Measurements from ENCODE around the gene GIMD1. TPM values are rescaled to one million over a fixed set of nuclear protein-coding genes. Genes with fewer than 3 reads are reported as not detected.
"Not testable (repeated sequence)": the region's sequence is repeated elsewhere in the genome, so short reads cannot be mapped to it uniquely, and the experiment has no call there.

The GIMD1 gene
- total RNA-seq (2014; rRNA removed; shearing (Covaris generic)) = not detected in 2 replicates

DNA sequence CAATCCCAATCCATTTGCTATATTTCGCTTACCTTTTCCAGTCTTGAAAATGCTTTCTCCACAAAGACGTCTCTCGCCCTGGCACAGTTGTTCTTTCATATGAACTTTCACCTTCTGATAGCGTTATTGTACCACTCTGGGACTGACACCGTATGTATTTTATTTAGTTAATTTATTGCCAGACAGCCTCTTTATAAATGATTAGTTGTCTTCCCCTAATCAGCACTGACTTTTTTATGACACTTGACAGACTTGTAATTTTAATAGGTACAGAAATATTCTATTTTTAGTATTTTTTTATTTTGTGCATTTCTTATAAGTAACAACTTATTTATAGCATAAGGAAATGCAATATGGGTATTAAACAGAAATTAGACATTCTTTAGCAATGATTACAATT is at the start of gene GIMD1:
Gene GIMD1 (minus strand): TSS at position 101 of the 400 bp plus-strand sequence. CDS start 1,343 bp downstream, outside the sequence.
- Histone ChIP-seq H3K27me3 (replicated peaks) (no peaks in the 10 kb centered on the region), H3K27ac (peak within 1 kb of the TSS; percentile 33; the same call in 1 of the 2 replicates), H3K4me3 (no peak within 1 kb of the TSS), H3K4me1 (replicated peaks) (peaks cover 27% of the 10 kb centered on the region), H3K36me3 (no peaks in the 10 kb centered on the region), H3K9me3 (replicated peaks) (no peaks in the 10 kb centered on the region)
- no peak for DNase-seq (ENCODE audit: low read depth in 1 of 2, low spot score in 2 of 2)

DNA sequence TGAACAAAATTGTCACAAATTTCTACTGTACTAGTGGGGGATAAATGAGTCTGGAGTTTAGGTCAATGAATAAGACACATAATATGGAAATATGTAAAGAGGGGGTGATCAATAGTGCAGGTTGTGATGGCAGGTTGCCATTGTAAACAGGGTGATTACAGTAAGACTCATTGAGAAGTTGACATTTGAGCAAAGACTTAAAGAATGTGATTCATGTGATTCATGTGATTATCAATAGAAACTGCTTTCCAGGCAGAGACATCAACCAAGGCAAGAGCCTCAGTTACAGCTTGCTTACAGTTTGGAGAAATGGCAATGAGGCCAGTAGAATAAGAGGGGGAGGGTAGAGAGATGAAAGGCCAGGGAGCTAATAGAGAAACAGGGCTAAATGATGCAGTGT is 45.8 kb upstream of the GIMD1 start:
- Histone ChIP-seq H3K4me1 (replicated peaks) (no peaks in the 10 kb centered on the region), H3K27ac (no peak overlapping the region), H3K4me3 (no peak overlapping the region), H3K9me3 (replicated peaks) (no peaks in the 10 kb centered on the region), H3K27me3 (replicated peaks) (no peaks in the 10 kb centered on the region), H3K36me3 (no peaks in the 10 kb centered on the region)
- DNase-seq (ENCODE audit: low read depth in 1 of 2, low spot score in 2 of 2) = no peak

DNA sequence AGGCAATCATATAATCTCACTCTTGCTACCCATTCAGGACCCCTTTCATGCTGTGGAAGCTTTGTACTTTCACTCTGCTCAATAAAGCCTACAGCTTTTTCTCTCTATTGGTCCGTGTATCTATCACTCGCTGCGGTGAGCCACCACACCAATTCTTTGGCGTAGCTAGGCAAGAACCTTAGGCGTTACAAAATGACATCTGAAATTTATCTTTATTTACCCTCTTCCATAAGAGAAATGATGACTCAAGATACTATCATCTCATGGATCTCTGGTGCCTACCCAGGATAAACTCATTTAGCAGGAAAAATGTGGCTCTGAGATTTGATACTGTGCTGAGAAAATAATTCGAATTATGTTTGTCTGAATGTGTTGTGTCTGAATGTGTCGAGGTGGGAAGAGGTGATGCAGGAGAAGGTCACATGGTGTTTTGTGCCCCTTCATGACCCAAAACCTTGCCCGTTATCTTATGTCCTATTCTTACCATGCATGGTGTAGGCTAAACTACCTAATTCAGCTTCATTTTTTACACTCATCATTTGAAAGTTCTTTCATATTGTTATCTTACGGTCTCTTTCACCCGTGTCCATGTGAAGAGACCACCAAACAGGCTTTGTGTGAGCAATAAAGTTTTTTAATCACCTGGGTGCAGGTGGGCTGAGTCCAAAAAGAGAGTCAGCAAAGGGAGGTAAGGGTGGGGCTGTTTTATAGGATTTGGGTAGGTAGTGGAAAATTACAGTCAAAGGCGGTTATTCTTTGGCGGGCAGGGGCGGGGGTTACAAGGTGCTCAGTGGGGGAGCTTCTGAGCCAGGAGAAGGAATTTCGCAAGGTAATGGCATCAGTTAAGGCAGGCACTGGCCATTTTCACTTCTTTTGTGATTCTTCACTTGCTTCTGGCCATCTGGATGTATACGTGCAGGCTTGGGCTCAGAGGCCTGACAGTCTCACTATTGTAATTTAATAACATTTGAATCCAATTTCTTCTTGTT is 41.6 kb upstream of the GIMD1 start:
- Histone ChIP-seq H3K4me1 (replicated peaks) (no peaks in the 10 kb centered on the region), H3K9me3 (replicated peaks) (no peaks in the 10 kb centered on the region), H3K27me3 (replicated peaks) (no peaks in the 10 kb centered on the region), H3K27ac (no peak overlapping the region), H3K36me3 (no peaks in the 10 kb centered on the region), H3K4me3 (no peak overlapping the region)
- DNase-seq (ENCODE audit: low read depth in 1 of 2, low spot score in 2 of 2) = no peak

DNA sequence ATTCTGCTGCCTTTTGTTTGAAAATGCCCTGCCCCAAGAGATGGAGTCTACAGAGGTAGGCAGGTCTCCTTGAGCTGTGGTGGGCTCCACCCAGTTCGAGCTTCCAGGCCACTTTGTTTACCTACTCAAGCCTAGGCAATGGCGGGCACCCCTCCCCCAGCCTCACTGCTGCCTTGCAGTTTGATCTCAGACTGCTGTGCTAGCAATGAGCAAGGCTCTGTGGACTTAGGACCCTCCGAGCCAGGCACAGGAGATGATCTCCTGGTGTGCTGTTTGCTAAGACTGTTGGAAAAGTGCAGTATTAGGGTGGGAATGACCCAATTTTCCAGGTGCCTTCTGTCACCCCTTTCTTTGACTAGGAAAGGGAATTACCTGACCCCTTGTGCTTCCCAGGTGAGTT is 39.4 kb upstream of the GIMD1 start:
- H3K4me1 ChIP-seq (replicated peaks); H3K36me3 ChIP-seq; H3K4me3 ChIP-seq; H3K9me3 ChIP-seq (replicated peaks); H3K27ac ChIP-seq; H3K27me3 ChIP-seq (replicated peaks); DNase-seq (ENCODE audit: low read depth in 1 of 2, low spot score in 2 of 2): not testable (repeated sequence)

DNA sequence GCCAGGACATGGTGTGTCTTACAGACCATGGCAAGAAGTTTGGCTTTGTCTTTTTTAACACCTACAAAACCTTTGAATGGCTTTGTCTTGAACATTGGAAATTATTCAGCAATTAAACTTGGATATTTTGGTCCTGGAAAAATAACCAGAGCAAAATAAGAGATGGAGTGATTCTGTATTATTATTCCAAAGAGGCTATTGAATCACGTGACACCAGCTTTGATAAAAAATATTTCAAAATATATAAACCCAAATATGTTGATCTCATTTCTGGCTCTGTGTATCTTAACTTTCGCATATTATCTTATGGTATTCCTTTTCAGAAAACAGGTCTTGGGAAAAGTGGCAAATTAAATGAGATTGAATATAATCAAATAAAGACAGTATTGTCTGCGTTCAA is 32.6 kb upstream of the GIMD1 start:
- no peaks in the 10 kb centered on the region; the same call in 1 of the 2 replicates for H3K27me3 ChIP-seq (replicated peaks)
- H3K4me3 ChIP-seq = no peak overlapping the region
- DNase-seq (ENCODE audit: low read depth in 1 of 2, low spot score in 2 of 2) = no peak
- H3K36me3 ChIP-seq = no peaks in the 10 kb centered on the region
- no peaks in the 10 kb centered on the region for H3K9me3 ChIP-seq (replicated peaks)
- no peaks in the 10 kb centered on the region for H3K4me1 ChIP-seq (replicated peaks)
- H3K27ac ChIP-seq = no peak overlapping the region

DNA sequence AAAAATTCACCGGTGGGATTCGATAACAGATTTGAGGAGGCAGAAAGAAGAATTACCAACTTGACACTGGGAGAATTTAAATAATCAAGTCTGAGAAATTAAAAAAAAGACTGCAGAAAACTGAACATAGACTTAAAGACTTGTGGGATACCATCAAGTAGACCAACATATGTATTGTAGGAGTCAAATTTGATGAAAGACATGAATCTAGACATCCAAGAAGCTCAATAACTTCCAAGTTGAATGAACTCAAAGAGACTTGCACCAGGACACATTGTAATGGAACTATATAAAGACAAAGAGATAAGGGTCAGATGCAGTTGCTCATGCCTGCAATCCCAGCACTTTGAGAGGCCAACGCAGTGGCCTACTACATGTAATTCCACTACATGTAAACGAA is 30.3 kb upstream of the GIMD1 start:
- not testable (repeated sequence) for H3K4me1 ChIP-seq (replicated peaks); H3K36me3 ChIP-seq; H3K27me3 ChIP-seq (replicated peaks); DNase-seq (ENCODE audit: low read depth in 1 of 2, low spot score in 2 of 2); H3K4me3 ChIP-seq; H3K27ac ChIP-seq; H3K9me3 ChIP-seq (replicated peaks)

DNA sequence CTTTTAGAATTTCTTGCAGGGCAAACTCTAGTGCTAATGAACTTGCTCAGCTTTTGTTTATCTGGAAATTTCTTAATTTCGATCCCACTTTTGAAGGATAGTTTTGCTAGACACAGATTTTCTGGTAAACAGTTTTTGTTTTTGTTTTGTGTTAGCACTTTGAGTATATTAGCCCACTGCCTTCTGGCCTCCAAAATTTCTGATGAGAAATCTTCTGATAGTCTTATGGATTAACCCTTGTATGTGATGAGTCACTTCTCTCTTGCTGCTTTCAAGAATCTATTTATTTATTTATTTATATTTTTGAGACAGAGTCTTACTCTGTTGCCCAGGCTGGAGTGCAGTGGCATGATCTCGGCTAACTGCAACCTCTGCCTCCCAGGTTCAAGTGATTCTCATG is 27.0 kb upstream of the GIMD1 start:
- no peak for DNase-seq (ENCODE audit: low read depth in 1 of 2, low spot score in 2 of 2)

DNA sequence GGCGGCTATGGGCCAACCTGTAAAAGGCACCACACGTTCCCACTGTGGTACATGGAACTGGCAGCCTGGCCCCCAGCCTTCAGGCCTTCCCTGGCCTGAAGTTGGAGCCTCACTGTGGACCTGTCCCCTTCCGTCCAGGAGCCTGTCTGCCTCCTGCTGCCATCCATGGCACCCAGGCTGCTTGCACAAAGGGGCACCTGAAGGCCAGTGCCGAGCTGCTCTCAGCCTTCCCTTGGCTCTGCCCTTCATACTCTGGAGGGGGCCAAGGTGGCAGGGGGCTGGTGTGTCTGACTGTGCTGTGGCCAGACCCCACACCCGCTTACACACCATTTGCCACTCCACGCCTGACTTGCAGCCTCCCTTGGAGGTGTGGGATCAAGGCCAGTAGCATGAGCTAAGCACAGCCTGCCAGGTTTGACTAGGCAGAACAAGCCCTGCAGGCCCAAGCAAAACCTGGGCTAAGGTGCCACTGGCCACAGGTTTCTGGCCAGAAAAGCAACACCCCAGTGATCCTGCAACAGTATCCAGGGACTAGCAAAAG is 17.3 kb upstream of the GIMD1 start:
- Histone ChIP-seq H3K36me3 (no peaks in the 10 kb centered on the region), H3K4me3 (no peak overlapping the region), H3K27me3 (replicated peaks) (no peaks in the 10 kb centered on the region), H3K9me3 (replicated peaks) (no peaks in the 10 kb centered on the region), H3K4me1 (replicated peaks) (no peaks in the 10 kb centered on the region), H3K27ac (no peak overlapping the region)
- DNase-seq (ENCODE audit: low read depth in 1 of 2, low spot score in 2 of 2) = no peak

More for the DNA sequence above, 27.0 kb upstream of the GIMD1 start:
- no peaks in the 10 kb centered on the region for H3K36me3 ChIP-seq
- no peaks in the 10 kb centered on the region for H3K27me3 ChIP-seq (replicated peaks)
- H3K4me3 ChIP-seq = no peak overlapping the region
- H3K9me3 ChIP-seq (replicated peaks) = no peaks in the 10 kb centered on the region
- H3K4me1 ChIP-seq (replicated peaks) = no peaks in the 10 kb centered on the region
- H3K27ac ChIP-seq = no peak overlapping the region

DNA sequence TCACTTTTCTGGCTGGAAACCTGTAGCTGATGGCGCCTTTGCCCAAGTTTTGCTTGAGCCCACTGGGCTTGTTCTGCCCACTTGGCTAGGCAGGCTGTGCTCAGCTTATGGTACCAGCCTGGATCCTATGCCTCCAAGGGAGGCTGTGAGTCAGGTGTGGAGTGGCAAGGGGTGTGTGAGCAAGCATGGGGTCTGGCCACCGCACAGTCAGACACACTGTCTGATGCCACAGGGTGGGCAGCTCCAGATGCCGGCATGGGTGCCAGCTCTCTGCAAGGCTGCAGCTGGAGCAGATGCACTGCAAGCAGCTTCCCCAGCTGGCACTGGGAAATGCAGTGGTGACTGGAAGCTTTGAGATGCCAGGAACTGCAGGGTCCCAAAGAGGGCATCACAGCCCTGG is 16.3 kb upstream of the GIMD1 start:
- DNase-seq (ENCODE audit: low read depth in 1 of 2, low spot score in 2 of 2) = no peak
- no peaks in the 10 kb centered on the region for H3K4me1 ChIP-seq (replicated peaks)
- H3K4me3 ChIP-seq = no peak overlapping the region
- no peaks in the 10 kb centered on the region for H3K36me3 ChIP-seq
- no peaks in the 10 kb centered on the region for H3K9me3 ChIP-seq (replicated peaks)
- no peaks in the 10 kb centered on the region for H3K27me3 ChIP-seq (replicated peaks)
- no peak overlapping the region for H3K27ac ChIP-seq

DNA sequence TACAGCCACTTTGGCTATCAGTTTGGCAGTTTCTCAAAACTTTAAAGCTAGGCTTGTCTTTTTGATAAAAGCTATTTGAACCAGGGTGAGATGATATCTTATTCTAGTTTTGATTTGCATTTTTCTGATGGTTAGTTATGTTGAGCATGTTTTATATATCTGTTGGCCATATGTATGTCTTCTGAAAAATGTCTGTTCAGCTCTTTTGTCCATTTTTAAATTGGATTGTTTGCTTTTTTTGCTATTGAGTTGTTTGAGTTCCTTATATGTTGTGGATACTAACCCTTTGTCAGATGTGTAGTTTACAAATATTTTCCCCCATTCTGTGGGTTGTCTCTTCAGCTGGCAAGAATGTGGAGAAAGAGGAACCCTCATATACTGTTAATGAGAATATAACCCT is 11.6 kb upstream of the GIMD1 start:
- Histone ChIP-seq H3K27me3 (replicated peaks) (no peaks in the 10 kb centered on the region), H3K36me3 (no peaks in the 10 kb centered on the region), H3K27ac (no peak overlapping the region), H3K4me3 (no peak overlapping the region), H3K4me1 (replicated peaks) (no peaks in the 10 kb centered on the region), H3K9me3 (replicated peaks) (no peaks in the 10 kb centered on the region)
- DNase-seq (ENCODE audit: low read depth in 1 of 2, low spot score in 2 of 2) = no peak

DNA sequence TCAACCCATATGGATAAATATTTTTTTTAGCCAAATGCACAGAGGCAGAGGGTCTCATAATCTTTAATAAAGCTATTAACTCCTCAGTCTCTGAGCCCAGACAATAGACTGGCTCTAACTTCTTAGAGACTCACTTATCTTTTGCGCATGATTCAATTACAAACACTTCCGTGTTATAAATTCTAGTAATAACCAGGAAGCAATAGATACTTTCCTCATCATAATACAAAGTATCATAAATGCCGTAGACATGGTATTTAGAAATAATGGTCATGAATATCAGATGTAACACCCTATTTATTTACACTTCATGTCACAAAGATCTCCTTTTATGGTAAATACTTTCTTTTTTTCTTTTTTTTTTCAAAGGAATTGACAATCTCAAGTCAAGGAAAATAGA is 4.4 kb upstream of the GIMD1 start:
- no peaks in the 10 kb centered on the region for H3K4me1 ChIP-seq (replicated peaks)
- no peaks in the 10 kb centered on the region for H3K27me3 ChIP-seq (replicated peaks)
- H3K27ac ChIP-seq = no peak overlapping the region
- DNase-seq (ENCODE audit: low read depth in 1 of 2, low spot score in 2 of 2) = no peak
- H3K4me3 ChIP-seq = no peak overlapping the region
- H3K36me3 ChIP-seq = no peaks in the 10 kb centered on the region
- H3K9me3 ChIP-seq (replicated peaks) = no peaks in the 10 kb centered on the region

DNA sequence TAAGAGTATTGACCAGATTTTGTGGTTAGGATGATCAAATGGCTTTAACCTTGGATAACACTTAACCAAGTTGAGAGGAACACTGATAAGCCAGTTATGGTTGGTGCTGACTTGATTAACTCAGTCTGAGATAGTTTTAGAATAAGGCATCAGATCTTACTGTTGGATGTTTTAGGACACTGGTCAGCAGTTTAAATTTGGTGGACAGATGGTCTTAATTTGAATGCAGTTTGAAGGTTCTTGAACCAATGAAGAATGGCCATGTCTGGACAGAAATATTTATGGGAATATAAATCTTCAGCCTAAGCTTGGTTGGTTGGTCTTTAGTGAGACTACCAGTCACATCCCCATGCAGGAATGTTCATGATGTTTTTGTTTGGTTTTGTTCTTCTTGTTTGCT is 2.6 kb upstream of the GIMD1 start:
- DNase-seq (ENCODE audit: low read depth in 1 of 2, low spot score in 2 of 2) = no peak
- H3K9me3 ChIP-seq (replicated peaks) = no peaks in the 10 kb centered on the region
- H3K4me1 ChIP-seq (replicated peaks) = peaks cover 7% of the 10 kb centered on the region
- no peaks in the 10 kb centered on the region for H3K36me3 ChIP-seq
- no peak overlapping the region for H3K27ac ChIP-seq
- H3K27me3 ChIP-seq (replicated peaks) = no peaks in the 10 kb centered on the region
- no peak overlapping the region for H3K4me3 ChIP-seq

DNA sequence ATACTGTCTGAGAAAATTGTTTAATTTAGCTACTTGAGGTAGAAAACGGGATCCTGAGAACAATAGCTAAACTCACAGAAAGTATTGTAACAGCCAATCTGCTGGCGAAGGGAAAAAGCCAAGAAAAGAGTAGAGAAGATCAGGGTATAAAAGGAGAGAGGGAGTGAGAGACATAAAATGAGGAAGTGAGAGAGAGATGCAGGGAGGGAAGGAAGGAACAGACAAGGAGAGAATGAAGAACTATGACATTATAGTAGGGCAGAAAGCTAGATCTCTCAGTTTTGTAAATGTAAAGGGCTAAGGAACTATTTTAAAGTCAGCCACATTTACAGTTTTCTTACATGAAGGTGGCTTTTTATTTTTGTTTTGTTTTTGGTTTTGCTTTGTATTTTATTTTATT is 1.6 kb upstream of the GIMD1 start:
- Histone ChIP-seq H3K9me3 (replicated peaks) (no peaks in the 10 kb centered on the region), H3K27me3 (replicated peaks) (no peaks in the 10 kb centered on the region), H3K27ac (no peak overlapping the region), H3K36me3 (no peaks in the 10 kb centered on the region), H3K4me3 (no peak overlapping the region), H3K4me1 (replicated peaks) (peaks cover 16% of the 10 kb centered on the region)
- peak in 1 of 2 experiments; percentile 7 for DNase-seq (ENCODE audit: low read depth in 1 of 2, low spot score in 2 of 2)

DNA sequence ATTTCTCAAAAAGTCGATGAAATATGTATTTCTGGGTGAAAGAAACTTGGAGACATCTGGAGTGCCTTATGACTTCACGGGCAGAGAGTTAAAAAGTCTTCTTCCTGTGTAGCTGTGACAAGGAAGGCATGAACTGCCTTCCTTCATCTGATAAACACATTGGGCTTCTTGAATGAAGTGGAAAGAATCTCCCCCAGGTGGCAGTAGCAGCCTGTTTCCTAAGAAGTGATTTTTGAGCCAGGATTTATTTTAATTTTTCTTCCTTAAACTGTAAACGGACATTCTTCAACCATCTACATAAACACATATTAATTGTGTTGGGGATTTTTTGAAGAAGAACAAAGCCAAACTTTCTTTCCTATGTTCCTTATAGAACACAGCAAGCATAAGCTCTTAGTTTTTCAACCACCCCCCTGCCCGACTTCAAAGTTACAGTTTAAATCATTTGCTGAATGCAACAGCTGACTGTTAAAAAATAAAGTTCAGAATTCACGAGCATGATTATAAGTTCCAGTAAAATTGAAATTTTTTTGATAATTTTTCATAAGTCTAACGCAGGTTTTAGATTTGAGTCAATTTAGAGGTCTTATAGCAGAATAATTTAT is 980 bp upstream of the GIMD1 start:
- Histone ChIP-seq H3K36me3 (no peaks in the 10 kb centered on the region), H3K27me3 (replicated peaks) (no peaks in the 10 kb centered on the region), H3K27ac (peak overlapping the region; percentile 33; the same call in 1 of the 2 replicates), H3K9me3 (replicated peaks) (no peaks in the 10 kb centered on the region), H3K4me1 (replicated peaks) (peaks cover 23% of the 10 kb centered on the region), H3K4me3 (no peak overlapping the region)
- DNase-seq (ENCODE audit: low read depth in 1 of 2, low spot score in 2 of 2) = peak; percentile 61 to 79
